ENCODE measurements around the gene TOP2B.

Gene TOP2B

DNA sequence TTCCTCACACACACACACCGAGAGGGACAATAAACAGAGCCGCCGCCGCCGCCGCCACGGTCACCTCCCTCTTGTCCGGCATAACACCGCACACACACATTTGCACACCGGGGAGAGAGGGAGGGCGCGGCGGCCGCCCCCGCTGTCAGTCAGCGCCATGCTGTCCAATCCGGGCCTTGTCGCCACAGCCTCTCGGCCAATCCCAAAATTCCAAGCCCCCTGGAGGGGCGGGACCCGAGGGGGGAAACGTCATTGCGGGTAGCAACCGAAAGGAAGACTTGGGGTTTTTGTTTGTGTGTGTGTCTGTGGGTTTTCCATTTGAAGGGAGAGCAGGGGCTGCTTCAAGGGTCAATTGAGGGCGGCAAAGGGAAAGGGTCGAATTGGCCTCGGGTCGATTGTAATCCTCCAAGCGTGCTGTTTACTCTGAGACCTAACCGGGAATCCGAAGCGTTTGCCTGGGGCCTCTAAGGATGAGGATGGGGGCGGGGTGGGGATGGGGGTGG, at the start of gene TOP2B:
TSS of gene TOP2B (minus strand) at position 96 of the 503 bp plus-strand sequence. CDS start 610 bp downstream, outside the sequence.
- H3K4me1 Mint-ChIP-seq (ENCODE audit: low read depth), result peaks cover 50% of the 10 kb centered on the region
- H3K27ac Mint-ChIP-seq, result peak within 1 kb of the TSS; percentile 93
- H3K36me3 Mint-ChIP-seq (ENCODE audit: low read depth), result peaks cover 4% of the 10 kb centered on the region
- H3K9me3 Mint-ChIP-seq, result no peaks in the 10 kb centered on the region
- H3K27me3 Mint-ChIP-seq, result no peaks in the 10 kb centered on the region
- H3K4me3 Mint-ChIP-seq, result peak within 1 kb of the TSS; percentile 95

DNA sequence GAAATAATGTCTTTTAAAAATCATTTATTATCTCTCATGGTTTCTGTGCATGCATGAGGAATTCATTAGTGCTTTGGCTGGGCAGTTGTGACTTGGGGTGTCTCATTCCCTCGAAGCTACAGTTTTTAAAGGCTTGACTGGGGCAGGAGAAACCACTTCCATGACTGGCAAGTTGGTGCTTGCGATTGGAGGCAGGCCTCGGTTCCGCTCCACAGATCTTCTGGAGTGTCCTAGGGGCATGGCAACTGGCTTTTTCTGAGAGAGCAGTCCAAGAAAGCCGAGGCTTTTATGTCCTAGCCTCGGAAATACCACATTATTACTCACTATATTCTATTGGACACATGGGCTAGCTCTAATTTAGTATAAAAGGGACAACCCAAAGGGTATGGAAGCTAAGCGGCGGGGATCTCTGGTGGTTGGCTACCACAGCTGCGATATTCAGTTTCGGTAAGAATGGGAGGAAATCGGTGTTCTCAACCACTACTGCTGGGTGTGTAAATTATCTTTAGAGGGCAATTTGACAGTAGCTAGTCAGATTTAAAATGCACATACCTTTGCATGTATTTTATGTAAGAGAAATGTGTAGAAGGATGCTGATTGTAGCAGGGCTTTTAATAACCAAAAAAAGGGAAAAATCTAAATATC, 48.8 kb upstream of the TOP2B start:
- Mint-ChIP-seq H3K27ac (no peak overlapping the region), H3K27me3 (no peaks in the 10 kb centered on the region), H3K9me3 (no peaks in the 10 kb centered on the region), H3K4me1 (ENCODE audit: low read depth) (no peaks in the 10 kb centered on the region), H3K4me3 (no peak overlapping the region), H3K36me3 (ENCODE audit: low read depth) (peaks cover 13% of the 10 kb centered on the region)

- no peak overlapping the region for H3K4me3 Mint-ChIP-seq
- H3K27me3 Mint-ChIP-seq, result peaks cover 4% of the 10 kb centered on the region
- H3K9me3 Mint-ChIP-seq, result no peaks in the 10 kb centered on the region
- H3K36me3 Mint-ChIP-seq (ENCODE audit: low read depth), result no peaks in the 10 kb centered on the region
- no peak overlapping the region for H3K27ac Mint-ChIP-seq
- no peaks in the 10 kb centered on the region for H3K4me1 Mint-ChIP-seq (ENCODE audit: low read depth)
Measured at GRCh38 chr3:25711090-25711489, 46.4 kb upstream of the TOP2B start.

DNA sequence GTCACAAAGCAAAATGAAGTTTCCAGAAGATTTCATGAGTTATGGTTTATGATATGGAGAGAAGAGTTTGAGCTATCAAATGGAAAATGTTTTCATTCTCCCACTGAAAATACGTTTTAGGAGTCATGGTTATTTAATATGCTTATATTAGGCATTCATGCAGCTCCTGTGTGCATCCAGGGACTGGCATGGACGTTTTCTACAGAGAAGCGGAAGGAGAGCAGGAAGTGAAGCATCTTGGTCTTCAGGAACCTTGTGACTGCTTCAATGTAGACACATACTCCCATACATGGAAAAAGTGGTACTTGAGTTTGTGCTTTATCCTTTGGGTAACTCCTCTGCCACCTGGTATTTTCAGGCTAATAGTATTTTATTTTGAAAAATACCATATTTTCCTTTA, 43.3 kb upstream of the TOP2B start:
- Mint-ChIP-seq H3K4me1 (ENCODE audit: low read depth) (no peaks in the 10 kb centered on the region), H3K27ac (no peak overlapping the region), H3K9me3 (no peaks in the 10 kb centered on the region), H3K4me3 (no peak overlapping the region), H3K36me3 (ENCODE audit: low read depth) (no peaks in the 10 kb centered on the region), H3K27me3 (peaks cover 8% of the 10 kb centered on the region)

DNA sequence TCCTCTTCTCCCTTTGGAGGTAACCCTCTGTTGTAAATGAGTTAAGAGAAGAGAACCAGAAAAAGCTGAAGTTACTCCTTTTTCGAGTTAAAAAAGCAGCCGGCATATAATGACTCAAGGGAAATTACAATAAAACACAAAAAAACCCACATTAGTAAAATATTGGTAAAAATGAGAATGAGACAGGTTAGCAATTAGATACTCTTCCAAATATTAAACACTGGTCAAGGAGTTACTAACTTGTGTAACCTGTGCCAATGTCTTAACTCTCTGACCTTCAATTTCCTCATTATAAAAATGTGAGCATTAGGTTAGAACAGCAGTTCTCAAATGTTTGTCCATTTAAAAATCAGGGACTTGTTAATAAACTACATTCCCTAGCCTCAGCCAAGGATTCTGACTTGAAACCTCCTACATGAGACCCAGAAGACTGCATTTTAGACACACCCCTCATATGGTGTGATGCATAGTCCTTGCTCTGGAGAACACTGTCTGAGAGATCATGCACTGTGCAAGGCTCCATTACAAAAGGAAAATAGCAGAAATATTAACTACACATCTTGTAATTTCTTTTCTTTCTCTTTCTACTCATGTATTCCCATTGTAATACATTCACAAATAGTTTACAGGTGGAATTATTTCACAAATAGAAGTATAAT, 42.7 kb upstream of the TOP2B start:
- no peaks in the 10 kb centered on the region for H3K36me3 Mint-ChIP-seq (ENCODE audit: low read depth)
- H3K9me3 Mint-ChIP-seq, result no peaks in the 10 kb centered on the region
- H3K27me3 Mint-ChIP-seq, result peaks cover 8% of the 10 kb centered on the region
- H3K4me3 Mint-ChIP-seq, result no peak overlapping the region
- no peaks in the 10 kb centered on the region for H3K4me1 Mint-ChIP-seq (ENCODE audit: low read depth)
- H3K27ac Mint-ChIP-seq, result no peak overlapping the region

DNA sequence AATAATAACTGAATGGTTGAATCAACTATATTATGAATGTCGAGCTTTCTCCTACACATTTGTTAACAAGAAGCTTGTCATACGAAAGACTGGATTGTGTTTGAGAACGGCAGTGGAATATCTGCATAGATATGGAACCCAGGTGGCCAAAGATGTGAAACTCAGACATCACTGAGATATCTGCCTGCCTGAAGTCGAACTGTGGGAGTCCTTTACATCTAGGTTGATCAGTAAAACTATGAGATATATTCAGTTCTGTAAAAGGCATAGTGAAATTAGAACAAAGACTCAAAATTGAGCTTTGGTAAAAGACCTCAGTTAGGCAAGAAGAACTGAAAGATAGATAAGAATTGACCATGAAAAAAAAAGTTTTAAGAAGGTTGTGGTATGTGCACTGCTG, 41.5 kb upstream of the TOP2B start:
- Mint-ChIP-seq H3K4me3 (no peak overlapping the region), H3K27ac (no peak overlapping the region), H3K4me1 (ENCODE audit: low read depth) (no peaks in the 10 kb centered on the region), H3K27me3 (peaks cover 8% of the 10 kb centered on the region), H3K9me3 (no peaks in the 10 kb centered on the region), H3K36me3 (ENCODE audit: low read depth) (no peaks in the 10 kb centered on the region)

DNA sequence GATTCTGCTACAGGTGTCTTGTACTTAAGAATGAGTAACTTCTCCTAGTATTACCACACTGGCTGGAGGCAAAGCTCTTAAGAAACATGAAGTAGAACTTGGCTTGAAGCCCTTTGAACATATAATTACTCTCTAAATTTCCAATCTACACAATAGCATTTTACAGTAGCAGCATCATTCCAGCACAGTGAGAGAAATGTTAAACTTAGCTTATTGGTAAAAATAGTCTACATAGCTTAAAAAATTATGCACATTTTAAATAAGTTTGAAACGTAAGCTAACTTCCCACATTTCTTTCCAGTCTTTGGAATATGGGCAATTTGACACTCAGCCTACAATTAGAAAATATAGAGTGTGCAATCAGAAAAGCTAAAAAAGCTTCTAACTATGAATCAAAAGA, 32.8 kb upstream of the TOP2B start:
- no peaks in the 10 kb centered on the region for H3K4me1 Mint-ChIP-seq (ENCODE audit: low read depth)
- no peaks in the 10 kb centered on the region for H3K27me3 Mint-ChIP-seq
- no peak overlapping the region for H3K4me3 Mint-ChIP-seq
- no peak overlapping the region for H3K27ac Mint-ChIP-seq
- H3K36me3 Mint-ChIP-seq (ENCODE audit: low read depth), result no peaks in the 10 kb centered on the region
- H3K9me3 Mint-ChIP-seq, result no peaks in the 10 kb centered on the region

DNA sequence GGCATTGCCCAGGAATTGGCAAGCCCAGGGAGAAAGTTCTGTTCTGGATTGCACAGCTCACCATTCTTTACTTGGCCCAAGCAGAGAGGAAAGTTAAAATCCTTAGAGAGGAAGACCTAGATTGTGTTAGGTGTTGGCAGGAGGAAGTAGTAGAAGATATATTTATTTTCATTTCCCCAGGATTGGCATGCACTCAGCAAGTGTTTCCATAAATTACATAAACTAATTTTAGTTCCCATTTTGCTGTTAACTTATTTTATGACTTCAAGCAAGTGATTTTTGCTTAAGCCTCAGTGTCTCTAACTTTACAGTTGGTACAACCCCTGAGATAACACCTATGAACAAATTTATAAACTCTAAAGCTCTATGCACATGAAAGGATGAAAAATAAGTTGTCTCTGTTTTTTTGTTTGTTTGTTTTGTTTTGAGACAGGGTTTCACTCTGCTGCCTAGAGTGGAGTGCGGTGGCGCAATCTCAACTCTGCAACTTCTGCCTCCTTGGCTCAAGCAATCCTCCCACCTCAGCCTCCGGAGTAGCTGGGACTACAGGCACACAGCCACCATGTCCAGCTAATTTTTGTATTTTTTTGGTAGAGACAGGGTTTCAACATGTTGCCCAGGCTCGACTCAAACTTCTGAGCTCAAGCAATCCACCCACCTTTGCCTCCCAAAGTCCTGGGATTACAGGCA, 31.2 kb upstream of the TOP2B start:
- no peaks in the 10 kb centered on the region for H3K36me3 Mint-ChIP-seq (ENCODE audit: low read depth)
- no peak overlapping the region for H3K4me3 Mint-ChIP-seq
- H3K4me1 Mint-ChIP-seq (ENCODE audit: low read depth), result no peaks in the 10 kb centered on the region
- peaks cover 4% of the 10 kb centered on the region for H3K27me3 Mint-ChIP-seq
- H3K9me3 Mint-ChIP-seq, result no peaks in the 10 kb centered on the region
- no peak overlapping the region for H3K27ac Mint-ChIP-seq

DNA sequence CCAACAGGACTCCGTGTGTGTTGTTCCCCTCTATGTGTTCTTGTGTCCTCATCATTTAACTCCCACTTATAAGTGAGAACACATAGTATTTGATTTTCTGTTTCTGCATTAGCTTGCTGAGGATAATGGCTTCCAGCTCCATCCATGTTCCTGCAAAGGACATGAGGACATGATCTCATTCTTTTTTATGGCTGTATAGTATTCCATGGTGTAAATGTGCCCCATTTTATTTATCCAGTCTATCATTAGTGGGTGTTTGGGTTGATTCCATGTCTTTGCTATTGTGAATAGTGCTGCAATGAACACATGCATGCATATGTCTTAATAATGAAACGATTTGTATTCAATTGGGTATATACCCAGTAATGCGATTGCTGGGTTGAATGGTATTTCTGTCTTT, 28.5 kb upstream of the TOP2B start:
- no peak overlapping the region for H3K27ac Mint-ChIP-seq
- H3K4me3 Mint-ChIP-seq, result no peak overlapping the region
- H3K4me1 Mint-ChIP-seq (ENCODE audit: low read depth), result no peaks in the 10 kb centered on the region
- no peaks in the 10 kb centered on the region for H3K36me3 Mint-ChIP-seq (ENCODE audit: low read depth)
- no peaks in the 10 kb centered on the region for H3K9me3 Mint-ChIP-seq
- peaks cover 4% of the 10 kb centered on the region for H3K27me3 Mint-ChIP-seq

DNA sequence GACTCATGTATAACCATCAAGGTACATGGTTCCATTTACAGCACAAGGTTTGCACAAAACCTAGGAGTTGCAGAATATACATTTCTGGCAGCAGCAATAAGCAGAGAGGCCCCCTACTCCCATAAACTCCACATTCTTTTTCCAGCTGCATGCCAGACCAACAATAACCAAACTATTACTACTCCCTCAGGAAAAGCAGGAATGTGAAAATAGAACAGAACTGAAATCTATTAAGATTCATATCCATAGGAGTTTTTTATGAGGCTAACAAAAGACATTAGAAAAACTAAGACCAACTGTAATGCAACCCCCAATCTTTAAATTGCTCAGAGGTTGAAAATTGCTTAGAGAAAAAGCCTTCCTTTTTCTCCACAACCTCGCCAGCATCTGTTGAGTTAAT, 27.6 kb upstream of the TOP2B start:
- Mint-ChIP-seq H3K27me3 (peaks cover 4% of the 10 kb centered on the region), H3K36me3 (ENCODE audit: low read depth) (no peaks in the 10 kb centered on the region), H3K27ac (no peak overlapping the region), H3K4me1 (ENCODE audit: low read depth) (no peaks in the 10 kb centered on the region), H3K4me3 (no peak overlapping the region), H3K9me3 (no peaks in the 10 kb centered on the region)

DNA sequence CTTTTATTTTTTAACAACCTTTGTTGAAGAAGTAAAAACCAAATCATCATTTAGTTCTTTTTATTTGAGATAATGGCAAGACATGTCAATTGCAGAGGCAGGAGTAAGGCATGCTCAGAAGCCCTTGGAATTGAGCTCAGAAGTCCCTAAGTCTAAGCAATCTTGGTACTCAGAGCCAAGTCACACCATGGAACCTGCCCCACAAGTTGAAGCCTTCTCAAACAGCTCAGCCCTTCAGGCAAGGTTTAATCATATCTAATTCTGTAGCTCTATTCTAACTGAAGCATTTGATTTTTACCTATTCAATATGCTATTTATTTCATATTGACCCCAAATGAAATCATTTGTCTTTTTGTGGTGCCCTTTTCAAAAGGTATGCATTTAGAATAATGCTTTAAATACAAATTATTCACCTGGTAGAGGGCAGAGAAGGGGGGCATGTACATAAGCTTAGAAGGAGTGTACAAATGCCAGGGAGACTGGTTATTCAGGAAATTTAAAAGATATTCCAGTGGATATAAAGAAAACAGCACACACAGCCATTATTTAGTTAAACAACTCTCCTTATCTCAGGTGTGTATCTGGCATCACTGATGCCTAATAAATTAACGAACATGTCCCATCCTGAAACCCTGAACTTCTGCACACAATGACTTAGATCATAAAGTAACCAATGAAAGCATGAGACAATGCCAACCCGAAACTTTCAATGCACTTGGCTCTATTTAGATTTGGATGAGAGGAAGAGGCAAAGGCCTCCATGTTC, 26.2 kb upstream of the TOP2B start:
- peaks cover 4% of the 10 kb centered on the region for H3K27me3 Mint-ChIP-seq
- no peaks in the 10 kb centered on the region for H3K4me1 Mint-ChIP-seq (ENCODE audit: low read depth)
- H3K9me3 Mint-ChIP-seq, result no peaks in the 10 kb centered on the region
- no peak overlapping the region for H3K4me3 Mint-ChIP-seq
- H3K27ac Mint-ChIP-seq, result no peak overlapping the region
- H3K36me3 Mint-ChIP-seq (ENCODE audit: low read depth), result no peaks in the 10 kb centered on the region

DNA sequence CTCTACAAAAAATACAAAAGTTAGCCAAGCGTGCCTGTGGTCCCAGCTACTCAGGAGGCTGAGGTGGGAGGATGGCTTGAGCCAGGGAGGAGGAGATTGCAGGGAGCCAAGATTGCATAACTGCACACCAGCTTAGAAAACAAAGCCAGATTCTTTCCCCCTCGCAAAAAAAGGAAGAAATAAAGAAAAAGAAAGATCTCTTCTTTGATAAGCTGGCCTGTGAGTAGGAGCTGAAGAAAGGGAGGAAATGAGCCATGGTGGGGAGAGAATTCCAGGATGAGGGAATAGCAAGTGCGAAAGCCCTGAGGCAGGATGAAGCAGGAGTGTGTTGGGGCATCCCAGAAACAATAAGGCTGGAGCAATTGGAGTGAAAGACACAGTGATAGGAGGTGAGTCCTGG, 24.5 kb upstream of the TOP2B start:
- Mint-ChIP-seq H3K4me3 (no peak overlapping the region), H3K4me1 (ENCODE audit: low read depth) (no peaks in the 10 kb centered on the region), H3K9me3 (no peaks in the 10 kb centered on the region), H3K27ac (no peak overlapping the region), H3K36me3 (ENCODE audit: low read depth) (no peaks in the 10 kb centered on the region), H3K27me3 (peaks cover 4% of the 10 kb centered on the region)

GRCh38 chr3:25687742-25688141, 23.0 kb upstream of the TOP2B start:
- H3K4me1 Mint-ChIP-seq (ENCODE audit: low read depth), result no peaks in the 10 kb centered on the region
- H3K4me3 Mint-ChIP-seq, result no peak overlapping the region
- no peaks in the 10 kb centered on the region for H3K9me3 Mint-ChIP-seq
- H3K27ac Mint-ChIP-seq, result no peak overlapping the region
- peaks cover 4% of the 10 kb centered on the region for H3K27me3 Mint-ChIP-seq
- no peaks in the 10 kb centered on the region for H3K36me3 Mint-ChIP-seq (ENCODE audit: low read depth)

- Mint-ChIP-seq H3K27ac (no peak overlapping the region), H3K4me3 (no peak overlapping the region), H3K27me3 (peaks cover 3% of the 10 kb centered on the region), H3K4me1 (ENCODE audit: low read depth) (no peaks in the 10 kb centered on the region), H3K36me3 (ENCODE audit: low read depth) (no peaks in the 10 kb centered on the region), H3K9me3 (no peaks in the 10 kb centered on the region)
Measured at GRCh38 chr3:25686766-25687165, 22.1 kb upstream of the TOP2B start.

DNA sequence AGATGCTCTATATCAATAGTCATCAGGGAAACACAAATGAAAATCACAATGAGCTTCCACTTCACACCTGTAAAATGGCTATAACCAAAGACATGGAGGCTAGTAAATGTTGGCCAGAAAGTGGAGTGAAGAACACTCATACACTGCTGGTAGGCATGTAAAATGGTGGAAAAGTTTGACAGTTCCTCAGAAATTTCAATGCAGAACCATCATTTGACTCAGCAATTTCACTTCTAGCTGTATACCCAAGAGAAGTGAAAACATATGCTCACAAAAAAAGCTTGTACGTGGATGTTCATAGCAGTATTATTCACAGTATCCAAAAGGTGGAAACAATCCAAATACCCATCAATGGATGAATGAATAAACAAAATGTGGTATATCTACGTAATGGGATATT, 19.2 kb upstream of the TOP2B start:
- no peaks in the 10 kb centered on the region for H3K4me1 Mint-ChIP-seq (ENCODE audit: low read depth)
- no peaks in the 10 kb centered on the region for H3K36me3 Mint-ChIP-seq (ENCODE audit: low read depth)
- no peak overlapping the region for H3K27ac Mint-ChIP-seq
- H3K27me3 Mint-ChIP-seq, result no peaks in the 10 kb centered on the region
- H3K4me3 Mint-ChIP-seq, result no peak overlapping the region
- H3K9me3 Mint-ChIP-seq, result no peaks in the 10 kb centered on the region

All from stimulated activated naive CD8-positive, alpha-beta T cell treated with anti-CD3 and anti-CD28 coated beads, Interleukin-15, Interleukin-2, amounts not matched to agents 100 ng/mL and 50 ng/mL, for 24 hours (primary cell).